ENCODE data around the gene CACNA1G.

DNA sequence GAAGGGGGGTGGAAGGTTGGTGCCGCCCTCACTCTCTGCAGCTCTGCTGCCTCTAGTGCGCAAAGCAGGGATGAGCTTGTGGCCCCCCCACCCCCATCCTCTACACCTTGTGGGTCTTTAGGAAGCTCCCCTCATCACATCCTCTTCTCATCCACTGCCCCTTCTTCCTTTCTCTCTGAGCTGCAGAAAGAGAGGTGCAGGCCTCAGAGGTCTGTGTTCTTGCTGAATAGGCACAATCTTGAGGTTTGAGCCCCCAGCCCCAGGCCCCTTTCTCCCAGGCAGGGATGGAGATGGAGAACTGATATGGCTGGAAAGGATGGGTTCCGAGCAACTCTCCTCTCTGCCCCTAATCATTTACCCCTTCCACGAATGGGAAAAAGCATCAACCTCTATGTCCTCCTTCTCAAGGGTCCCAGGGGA, 2.6 kb downstream of the CACNA1G start:
- TF ChIP-seq, protein P1, sequence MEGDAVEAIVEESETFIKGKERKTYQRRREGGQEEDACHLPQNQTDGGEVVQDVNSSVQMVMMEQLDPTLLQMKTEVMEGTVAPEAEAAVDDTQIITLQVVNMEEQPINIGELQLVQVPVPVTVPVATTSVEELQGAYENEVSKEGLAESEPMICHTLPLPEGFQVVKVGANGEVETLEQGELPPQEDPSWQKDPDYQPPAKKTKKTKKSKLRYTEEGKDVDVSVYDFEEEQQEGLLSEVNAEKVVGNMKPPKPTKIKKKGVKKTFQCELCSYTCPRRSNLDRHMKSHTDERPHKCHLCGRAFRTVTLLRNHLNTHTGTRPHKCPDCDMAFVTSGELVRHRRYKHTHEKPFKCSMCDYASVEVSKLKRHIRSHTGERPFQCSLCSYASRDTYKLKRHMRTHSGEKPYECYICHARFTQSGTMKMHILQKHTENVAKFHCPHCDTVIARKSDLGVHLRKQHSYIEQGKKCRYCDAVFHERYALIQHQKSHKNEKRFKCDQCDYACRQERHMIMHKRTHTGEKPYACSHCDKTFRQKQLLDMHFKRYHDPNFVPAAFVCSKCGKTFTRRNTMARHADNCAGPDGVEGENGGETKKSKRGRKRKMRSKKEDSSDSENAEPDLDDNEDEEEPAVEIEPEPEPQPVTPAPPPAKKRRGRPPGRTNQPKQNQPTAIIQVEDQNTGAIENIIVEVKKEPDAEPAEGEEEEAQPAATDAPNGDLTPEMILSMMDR (IDR thresholded peaks at IDR 0.05): no peak
- TF ChIP-seq POLR2A (IDR thresholded peaks at IDR 0.05): no peak

Measured in right lobe of liver (tissue), 4 donors.